22Rv1 (cell line): ENCODE data around the gene TMEM255B.

Source experiments
- H3K27ac ChIP-seq: fragments of 450-650 bp; 2 replicates; pipeline ENCODE4 v1.5.1; 2017
- CTCF ChIP-seq: fragments of 450-650 bp; IDR thresholded peaks from 2 replicates; pipeline ENCODE4 v1.5.1; 2017; ENCODE audit warnings: mild to moderate bottlenecking
- ZFX ChIP-seq: fragments of 450-650 bp; IDR thresholded peaks from 2 replicates; pipeline ENCODE4 v1.6.1; 2017; ENCODE audit warnings: antibody characterized with exemption, borderline replicate concordance

TMEM255B gene

GRCh38 chr13:113747291-113747833 lies 11.7 kb upstream of the TMEM255B start:
- TF ChIP-seq ZFX (no peak), CTCF (no peak)
- H3K27ac ChIP-seq = no peak overlapping the region

GRCh38 chr13:113748101-113748861 lies 10.7 kb upstream of the TMEM255B start:
- TF ChIP-seq CTCF = no peak
- TF ChIP-seq ZFX = no peak
- no peak overlapping the region for H3K27ac ChIP-seq

- no peak for TF ChIP-seq CTCF
- no peak for TF ChIP-seq ZFX
- no peak overlapping the region for H3K27ac ChIP-seq
These were observed 10.1 kb upstream of the TMEM255B start for GRCh38 chr13:113748862-113749451.

GRCh38 chr13:113749507-113749906 lies 9.5 kb upstream of the TMEM255B start:
- no peak overlapping the region for H3K27ac ChIP-seq
- TF ChIP-seq ZFX = no peak
- no peak for TF ChIP-seq CTCF

- TF ChIP-seq CTCF = no peak
- no peak overlapping the region for H3K27ac ChIP-seq
These were observed 9.1 kb upstream of the TMEM255B start for GRCh38 chr13:113749967-113750366.

- no peak for TF ChIP-seq ZFX
- no peak for TF ChIP-seq CTCF
- H3K27ac ChIP-seq = no peak overlapping the region
These were observed 8.2 kb upstream of the TMEM255B start for GRCh38 chr13:113750554-113751399.
